Activated effector memory CD4-positive, alpha-beta T cell treated with Interleukin-2 at 50 U/mL for 16 hours (primary cell): Measurements from ENCODE around the gene SPINK6.

Experiments used
- DNase-seq: peaks from one replicate; pipeline ENCODE4 v3.0.0-alpha.2; 2020

Gene SPINK6

GRCh38 chr5:148224117-148224742 is 21.4 kb downstream of the SPINK6 start:
- DNase-seq: no peak

GRCh38 chr5:148228392-148228984 is 25.6 kb downstream of the SPINK6 start:
- no peak for DNase-seq

- no peak for DNase-seq
These were observed 27.0 kb downstream of the SPINK6 start for GRCh38 chr5:148229840-148230239.

GRCh38 chr5:148230240-148230639 is 27.4 kb downstream of the SPINK6 start:
- DNase-seq: no peak

GRCh38 chr5:148237785-148238417 is 35.1 kb downstream of the SPINK6 start:
- DNase-seq: no peak

GRCh38 chr5:148238418-148238794 is 35.6 kb downstream of the SPINK6 start, which contains the start of gene MARCOL:
Gene MARCOL (plus strand): TSS chr5:148238525. CDS start chr5:148238598, 73 bp downstream.
- no peak for DNase-seq

GRCh38 chr5:148248894-148249293 is 46.1 kb downstream of the SPINK6 start:
- DNase-seq: no peak

- no peak for DNase-seq
These were observed 52.6 kb downstream of the SPINK6 start for GRCh38 chr5:148255456-148255855.

- no peak for DNase-seq
These were observed 56.4 kb downstream of the SPINK6 start for GRCh38 chr5:148259288-148259687.

- DNase-seq: no peak
These were observed 58.4 kb downstream of the SPINK6 start for GRCh38 chr5:148261221-148261620.
